Measurements from ENCODE around the gene ATP6AP1. TPM values are rescaled to one million over a fixed set of nuclear protein-coding genes. Genes with fewer than 3 reads are reported as not detected.

The ATP6AP1 gene
- 121 TPM for total RNA-seq
- 205 TPM for polyA plus RNA-seq (ENCODE audit: insufficient read depth, low read depth, low replicate concordance)
- long read RNA-seq, donor 1, transcript ATP6AP1-201 (10 exons, 2,099 nt): major isoform, 35 of 89 reads
- long read RNA-seq, donor 1, partial matches to known transcripts: 54 of 89 reads
- long read RNA-seq, donor 1, other reads (novel, unspliced or antisense): 0 of 89 reads
- long read RNA-seq, donor 2, transcript ATP6AP1-201 (10 exons, 2,099 nt): major isoform, 49 of 56 reads
- long read RNA-seq, donor 2, partial matches to known transcripts: 6 of 56 reads
- long read RNA-seq, donor 2, other reads (novel, unspliced or antisense): 0 of 56 reads
- long read RNA-seq, donor 3, transcript ATP6AP1-201 (10 exons, 2,099 nt): major isoform, 56 of 106 reads
- long read RNA-seq, donor 3, partial matches to known transcripts: 49 of 106 reads
- long read RNA-seq, donor 3, other reads (novel, unspliced or antisense): 0 of 106 reads
- long read RNA-seq, donor 4, transcript ATP6AP1-201 (10 exons, 2,099 nt): major isoform, 43 of 48 reads
- long read RNA-seq, donor 4, partial matches to known transcripts: 5 of 48 reads
- long read RNA-seq, donor 4, other reads (novel, unspliced or antisense): 0 of 48 reads
- long read RNA-seq, donor 5, transcript ATP6AP1-201 (10 exons, 2,099 nt): major isoform, 6 of 6 reads
- long read RNA-seq, donor 5, partial matches to known transcripts: 0 of 6 reads
- long read RNA-seq, donor 5, other reads (novel, unspliced or antisense): 0 of 6 reads
- long read RNA-seq, donor 6, transcript ATP6AP1-201 (10 exons, 2,099 nt): major isoform, 9 of 11 reads
- long read RNA-seq, donor 6, partial matches to known transcripts: 0 of 11 reads
- long read RNA-seq, donor 6, other reads (novel, unspliced or antisense): 0 of 11 reads
- long read RNA-seq, donor 7, full-length matches to known transcripts: 112 of 138 reads
- long read RNA-seq, donor 7, partial matches to known transcripts: 22 of 138 reads
- long read RNA-seq, donor 7, other reads (novel, unspliced or antisense): 4 of 138 reads
- long read RNA-seq, donor 8, transcript ATP6AP1-201 (10 exons, 2,099 nt): major isoform, 36 of 61 reads
- long read RNA-seq, donor 8, partial matches to known transcripts: 25 of 61 reads
- long read RNA-seq, donor 8, other reads (novel, unspliced or antisense): 0 of 61 reads
- long read RNA-seq, donor 9, transcript ATP6AP1-201 (10 exons, 2,099 nt): major isoform, 21 of 29 reads
- long read RNA-seq, donor 9, partial matches to known transcripts: 7 of 29 reads
- long read RNA-seq, donor 9, other reads (novel, unspliced or antisense): 0 of 29 reads
- long read RNA-seq, donor 10, transcript ATP6AP1-201 (10 exons, 2,099 nt): major isoform, 38 of 93 reads
- long read RNA-seq, donor 10, partial matches to known transcripts: 53 of 93 reads
- long read RNA-seq, donor 10, other reads (novel, unspliced or antisense): 0 of 93 reads

DNA sequence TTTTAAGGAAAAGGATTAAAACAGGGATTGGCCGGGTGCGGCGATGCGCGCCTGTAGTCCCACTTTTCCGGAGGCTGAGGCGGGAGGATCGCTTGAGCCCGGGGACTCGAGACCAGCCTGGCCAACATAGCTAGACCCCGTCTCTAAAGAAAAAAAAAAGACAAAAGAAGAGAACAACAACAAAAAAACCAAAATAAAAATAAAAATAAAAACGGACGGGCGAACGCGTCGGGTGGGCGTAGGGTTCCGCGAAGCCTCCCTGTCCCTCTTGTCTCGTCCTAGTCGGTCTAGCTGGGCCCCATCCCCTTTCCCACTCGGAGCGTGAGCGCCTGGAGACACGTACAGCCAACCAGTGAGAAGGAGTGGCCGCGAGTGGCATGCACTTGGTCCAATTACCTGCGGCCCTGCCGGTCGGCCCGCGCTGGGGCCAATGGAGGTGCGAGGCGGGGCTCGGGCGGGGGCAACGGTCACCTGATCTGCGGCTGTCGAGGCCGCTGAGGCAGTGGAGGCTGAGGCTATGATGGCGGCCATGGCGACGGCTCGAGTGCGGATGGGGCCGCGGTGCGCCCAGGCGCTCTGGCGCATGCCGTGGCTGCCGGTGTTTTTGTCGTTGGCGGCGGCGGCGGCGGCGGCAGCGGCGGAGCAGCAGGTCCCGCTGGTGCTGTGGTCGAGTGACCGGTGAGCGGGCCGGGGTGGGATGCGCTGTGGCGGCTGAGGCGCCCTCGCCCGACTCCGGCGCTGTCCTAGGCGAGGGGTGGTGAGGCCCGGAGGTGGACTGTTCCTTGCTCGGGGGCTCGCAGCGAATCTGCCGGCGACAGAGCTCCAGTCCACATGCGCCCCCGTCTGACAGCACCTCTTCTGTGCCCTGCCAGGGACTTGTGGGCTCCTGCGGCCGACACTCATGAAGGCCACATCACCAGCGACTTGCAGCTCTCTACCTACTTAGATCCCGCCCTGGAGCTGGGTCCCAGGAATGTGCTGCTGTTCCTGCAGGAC is at the start of gene ATP6AP1:
ATP6AP1 (plus strand) TSS at position 502 of the 996 bp plus-strand sequence; CDS start at position 518, 16 bp downstream.
- Histone ChIP-seq H3K4me3 (ENCODE audit: low read length in 3 of 3) (peak within 1 kb of the TSS; percentile 58 to 75 (median 63)), H3K4me1 (ENCODE audit: control insufficient read depth in 2 of 3, insufficient read depth in 2 of 3, low read depth in 1 of 3, low read length in 3 of 3) (peaks cover 0 to 5% (median 0%) of the 10 kb centered on the region in 3 donors), H3K36me3 (ENCODE audit: control insufficient read depth in 2 of 3, insufficient read depth in 3 of 3, low read length in 3 of 3) (peaks cover 0 to 5% (median 2%) of the 10 kb centered on the region in 3 donors), H3K9me3 (ENCODE audit: control insufficient read depth in 2 of 3, insufficient read depth in 1 of 3, low read length in 3 of 3) (no peaks in the 10 kb centered on the region), H3K27me3 (ENCODE audit: control insufficient read depth, insufficient read depth, low read length) (no peaks in the 10 kb centered on the region), H3K9ac (ENCODE audit: low read length in 3 of 3) (peak within 1 kb of the TSS; percentile 40 to 63 (median 41)), H3K27ac (ENCODE audit: low read depth in 2 of 2, low read length in 2 of 2) (peak within 1 kb of the TSS; percentile 71 to 89)
- FAIRE-seq (peak; percentile 19), DNase-seq (peak; percentile 93 to 97 (median 95))
- no peak for TF ChIP-seq CTCF (IDR thresholded peaks at IDR 0.05; ENCODE audit: borderline replicate concordance, extremely low read depth, insufficient read depth)
- intact Hi-C loops (cut with DNase I): no loop called here

- Histone ChIP-seq H3K9me3 (ENCODE audit: control insufficient read depth in 2 of 3, insufficient read depth in 1 of 3, low read length in 3 of 3) (no peaks in the 10 kb centered on the region), H3K27ac (ENCODE audit: low read depth in 2 of 2, low read length in 2 of 2) (peak within 1 kb of the TSS; percentile 93 to 94), H3K36me3 (ENCODE audit: control insufficient read depth in 2 of 3, insufficient read depth in 3 of 3, low read length in 3 of 3) (peaks cover 0 to 2% (median 0%) of the 10 kb centered on the region in 3 donors), H3K4me3 (ENCODE audit: low read length in 3 of 3) (peak within 1 kb of the TSS; percentile 60 to 77 (median 69)), H3K27me3 (ENCODE audit: control insufficient read depth, insufficient read depth, low read length) (no peaks in the 10 kb centered on the region), H3K9ac (ENCODE audit: low read length in 3 of 3) (peak within 1 kb of the TSS; percentile 51 to 87 (median 77)), H3K4me1 (ENCODE audit: control insufficient read depth in 2 of 3, insufficient read depth in 2 of 3, low read depth in 1 of 3, low read length in 3 of 3) (peaks cover 0 to 11% (median 0%) of the 10 kb centered on the region in 3 donors)
- peak; percentile 98 to 99 (median 99) for DNase-seq
- intact Hi-C loops (cut with DNase I): no loop called here
- TF ChIP-seq CTCF (IDR thresholded peaks at IDR 0.05; ENCODE audit: borderline replicate concordance, extremely low read depth, insufficient read depth): no peak
- FAIRE-seq: peak; percentile 99
These were observed 49.5 kb upstream of the ATP6AP1 start, which contains the start of gene EMD for GRCh38 chrX:154378799-154379568. EMD (plus strand) TSS chrX:154379295; CDS start chrX:154379485, 190 bp downstream.
